SK-N-SH treated with all-trans-retinoic acid at 6 μM for 48 hours (cell line): ENCODE measurements around the gene NYAP1.
A peak's percentile ranks its signal among the peaks of the same experiment; 100 is the strongest.

Source experiments
- ATAC-seq: fragments of 200-7000 bp; cut with Tn5 transposase; 3 replicates; pipeline ENCODE4 v1.9.1; 2020; ENCODE audit warnings: mild to moderate bottlenecking, moderate library complexity
- ARNTL ChIP-seq: fragments of 450-650 bp; formaldehyde crosslinking; IDR thresholded peaks from 2 replicates; pipeline ENCODE4 v1.5.0; 2020; ENCODE audit warnings: low read depth, mild to moderate bottlenecking, moderate library complexity, borderline replicate concordance
- CSDC2 ChIP-seq: fragments of 250-450 bp; sonication (Bioruptor Pico); IDR thresholded peaks from 2 replicates; pipeline ENCODE4 v1.5.0; 2020; ENCODE audit warnings: mild to moderate bottlenecking, moderate library complexity
- ESRRG ChIP-seq: fragments of 250-450 bp; sonication (Bioruptor Pico); IDR thresholded peaks from 2 replicates; pipeline ENCODE4 v1.6.1; 2021; ENCODE audit warnings: mild to moderate bottlenecking
- GLIS3 ChIP-seq: fragments of 250-450 bp; sonication (Bioruptor Pico); IDR thresholded peaks from 2 replicates; pipeline ENCODE4 v1.5.0; 2020; ENCODE audit warnings: mild to moderate bottlenecking, moderate library complexity
- ISL1 ChIP-seq: fragments of 250-450 bp; sonication (Bioruptor Pico); IDR thresholded peaks from 2 replicates; pipeline ENCODE4 v2.1.2; 2022; ENCODE audit warnings: mild to moderate bottlenecking, moderate library complexity
- OSR1 ChIP-seq: fragments of 250-450 bp; sonication (Bioruptor Pico); IDR thresholded peaks from 2 replicates; pipeline ENCODE4 v1.8.0; 2022; ENCODE audit warnings: moderate library complexity, mild to moderate bottlenecking, inconsistent platforms
- PPARA ChIP-seq: fragments of 250-450 bp; sonication (Bioruptor Pico); IDR thresholded peaks from 2 replicates; pipeline ENCODE4 v1.5.0; 2020; ENCODE audit warnings: mild to moderate bottlenecking, borderline replicate concordance
- RARB ChIP-seq: fragments of 250-450 bp; sonication (Bioruptor Pico); IDR thresholded peaks from 2 replicates; pipeline ENCODE4 v1.8.0; 2021; ENCODE audit warnings: mild to moderate bottlenecking, moderate library complexity
- SNAI2 ChIP-seq: fragments of 250-450 bp; sonication (Bioruptor Pico); IDR thresholded peaks from 2 replicates; pipeline ENCODE4 v1.5.0; 2020; ENCODE audit warnings: mild to moderate bottlenecking, moderate library complexity
- TCF4 ChIP-seq: fragments of 250-450 bp; sonication (Bioruptor Pico); IDR thresholded peaks from 2 replicates; pipeline ENCODE4 v1.8.0; 2021; ENCODE audit warnings: mild to moderate bottlenecking, moderate library complexity, borderline replicate concordance
- TOX ChIP-seq: fragments of 250-450 bp; sonication (Bioruptor Pico); IDR thresholded peaks from 2 replicates; pipeline ENCODE4 v1.8.0; 2021; ENCODE audit warnings: mild to moderate bottlenecking, moderate library complexity, borderline replicate concordance
- ZC3H10 ChIP-seq: fragments of 250-450 bp; sonication (Bioruptor Pico); IDR thresholded peaks from 2 replicates; pipeline ENCODE4 v1.5.1; 2021; ENCODE audit warnings: mild to moderate bottlenecking, moderate library complexity
- ZFP3 ChIP-seq: fragments of 250-450 bp; sonication (Bioruptor Pico); IDR thresholded peaks from 2 replicates; pipeline ENCODE4 v1.5.0; 2020; ENCODE audit warnings: mild to moderate bottlenecking, moderate library complexity
- ZFP30 ChIP-seq: fragments of 450-650 bp; formaldehyde crosslinking; IDR thresholded peaks from 2 replicates; pipeline ENCODE4 v1.5.0; 2022; ENCODE audit warnings: mild to moderate bottlenecking, moderate library complexity
- ZNF565 ChIP-seq: fragments of 450-650 bp; formaldehyde crosslinking; conservative IDR thresholded peaks from 2 replicates; pipeline ENCODE4 v1.5.0; 2020; ENCODE audit warnings: low read depth, mild to moderate bottlenecking, moderate library complexity
- ZNF70 ChIP-seq: fragments of 450-650 bp; formaldehyde crosslinking; IDR thresholded peaks from 2 replicates; pipeline ENCODE4 v1.5.0; 2020; ENCODE audit warnings: mild to moderate bottlenecking, moderate library complexity
- ZNF8 ChIP-seq: fragments of 450-650 bp; formaldehyde crosslinking; IDR thresholded peaks from 2 replicates; pipeline ENCODE4 v1.5.0; 2020; ENCODE audit warnings: mild to moderate bottlenecking, moderate library complexity
- TF ChIP-seq, protein P1 (sequence below): fragments of 250-450 bp; sonication (Bioruptor Pico); IDR thresholded peaks from 2 replicates; pipeline ENCODE4 v1.8.0; 2021; ENCODE audit warnings: low read depth, mild to moderate bottlenecking, moderate library complexity, borderline replicate concordance
- TF ChIP-seq, protein P2 (sequence below): fragments of 250-450 bp; sonication (Bioruptor Pico); IDR thresholded peaks from 2 replicates; pipeline ENCODE4 v1.8.0; 2020; ENCODE audit warnings: mild to moderate bottlenecking, moderate library complexity, borderline replicate concordance
- TF ChIP-seq, protein P3 (sequence below): fragments of 250-450 bp; sonication (Bioruptor Pico); IDR thresholded peaks from 2 replicates; pipeline ENCODE4 v1.5.1; 2020; ENCODE audit warnings: low read depth, mild to moderate bottlenecking, moderate library complexity
- TF ChIP-seq, protein P4 (sequence below): fragments of 250-450 bp; sonication (Bioruptor Pico); IDR thresholded peaks from 2 replicates; pipeline ENCODE4 v1.5.1; 2021; ENCODE audit warnings: mild to moderate bottlenecking, moderate library complexity

The NYAP1 gene

DNA sequence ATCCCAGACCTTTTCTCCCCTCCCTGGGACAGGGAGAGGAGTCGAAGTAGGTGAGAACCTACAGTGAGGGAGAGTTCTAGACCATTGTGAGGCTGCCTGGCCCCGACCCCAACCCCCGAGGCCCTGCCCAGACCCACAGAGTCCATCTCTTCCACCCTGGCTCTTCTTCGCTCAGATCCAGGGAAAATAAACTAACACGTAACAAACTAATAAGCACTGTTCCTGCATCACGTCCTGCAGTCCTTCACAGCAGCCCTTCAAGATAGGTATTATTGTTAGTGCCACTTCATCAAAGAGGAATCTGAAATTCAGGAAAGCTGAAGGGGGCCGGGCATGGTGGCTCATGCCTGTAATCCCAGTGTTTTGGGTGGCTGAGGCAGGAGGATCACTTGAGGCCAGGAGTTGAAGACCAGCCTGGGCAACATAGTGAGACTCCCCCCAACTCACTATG lies 19.5 kb upstream of the NYAP1 start, which contains the start of gene SPACDR:
SPACDR (minus strand) TSS at position 51 of the 451 bp plus-strand sequence. CDS start 235 bp downstream, outside the sequence.
- ATAC-seq, result no peak
- no peak for TF ChIP-seq PPARA (CRISPR knock-in tag)
- TF ChIP-seq, all 23 proteins: peak for 0

DNA sequence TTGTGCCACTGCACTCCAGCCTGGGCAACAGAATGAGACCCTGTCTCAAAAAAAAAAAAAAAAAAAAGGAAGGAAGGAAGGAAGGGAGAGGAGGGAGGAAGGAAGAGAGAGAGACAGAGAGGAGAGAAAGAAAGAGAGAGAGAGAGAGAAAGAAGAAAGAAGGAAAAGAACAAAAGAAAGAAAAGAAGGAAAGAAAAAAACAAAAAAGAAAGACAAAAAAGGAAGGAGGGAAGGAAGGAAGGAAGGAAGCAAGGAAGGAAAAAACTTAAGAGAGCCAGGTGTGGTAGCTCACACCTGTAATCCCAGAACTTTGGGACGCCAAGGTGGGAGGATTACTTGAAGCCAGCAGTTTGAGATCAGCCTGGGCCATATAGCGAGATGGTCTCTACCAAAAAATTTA lies 18.9 kb upstream of the NYAP1 start:
- TF ChIP-seq, protein P1, sequence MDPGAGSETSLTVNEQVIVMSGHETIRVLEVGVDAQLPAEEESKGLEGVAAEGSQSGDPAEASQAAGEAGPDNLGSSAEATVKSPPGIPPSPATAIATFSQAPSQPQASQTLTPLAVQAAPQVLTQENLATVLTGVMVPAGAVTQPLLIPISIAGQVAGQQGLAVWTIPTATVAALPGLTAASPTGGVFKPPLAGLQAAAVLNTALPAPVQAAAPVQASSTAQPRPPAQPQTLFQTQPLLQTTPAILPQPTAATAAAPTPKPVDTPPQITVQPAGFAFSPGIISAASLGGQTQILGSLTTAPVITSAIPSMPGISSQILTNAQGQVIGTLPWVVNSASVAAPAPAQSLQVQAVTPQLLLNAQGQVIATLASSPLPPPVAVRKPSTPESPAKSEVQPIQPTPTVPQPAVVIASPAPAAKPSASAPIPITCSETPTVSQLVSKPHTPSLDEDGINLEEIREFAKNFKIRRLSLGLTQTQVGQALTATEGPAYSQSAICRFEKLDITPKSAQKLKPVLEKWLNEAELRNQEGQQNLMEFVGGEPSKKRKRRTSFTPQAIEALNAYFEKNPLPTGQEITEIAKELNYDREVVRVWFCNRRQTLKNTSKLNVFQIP (CRISPR knock-in tag), result no peak
- TF ChIP-seq OSR1 (CRISPR knock-in tag), result no peak
- TF ChIP-seq ZFP3 (CRISPR knock-in tag), result no peak
- TF ChIP-seq, protein P2, sequence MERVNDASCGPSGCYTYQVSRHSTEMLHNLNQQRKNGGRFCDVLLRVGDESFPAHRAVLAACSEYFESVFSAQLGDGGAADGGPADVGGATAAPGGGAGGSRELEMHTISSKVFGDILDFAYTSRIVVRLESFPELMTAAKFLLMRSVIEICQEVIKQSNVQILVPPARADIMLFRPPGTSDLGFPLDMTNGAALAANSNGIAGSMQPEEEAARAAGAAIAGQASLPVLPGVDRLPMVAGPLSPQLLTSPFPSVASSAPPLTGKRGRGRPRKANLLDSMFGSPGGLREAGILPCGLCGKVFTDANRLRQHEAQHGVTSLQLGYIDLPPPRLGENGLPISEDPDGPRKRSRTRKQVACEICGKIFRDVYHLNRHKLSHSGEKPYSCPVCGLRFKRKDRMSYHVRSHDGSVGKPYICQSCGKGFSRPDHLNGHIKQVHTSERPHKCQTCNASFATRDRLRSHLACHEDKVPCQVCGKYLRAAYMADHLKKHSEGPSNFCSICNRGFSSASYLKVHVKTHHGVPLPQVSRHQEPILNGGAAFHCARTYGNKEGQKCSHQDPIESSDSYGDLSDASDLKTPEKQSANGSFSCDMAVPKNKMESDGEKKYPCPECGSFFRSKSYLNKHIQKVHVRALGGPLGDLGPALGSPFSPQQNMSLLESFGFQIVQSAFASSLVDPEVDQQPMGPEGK, result no peak
- no peak for TF ChIP-seq ZNF565 (CRISPR knock-in tag)
- no peak for TF ChIP-seq ZNF8 (CRISPR knock-in tag)
- no peak for ATAC-seq

DNA sequence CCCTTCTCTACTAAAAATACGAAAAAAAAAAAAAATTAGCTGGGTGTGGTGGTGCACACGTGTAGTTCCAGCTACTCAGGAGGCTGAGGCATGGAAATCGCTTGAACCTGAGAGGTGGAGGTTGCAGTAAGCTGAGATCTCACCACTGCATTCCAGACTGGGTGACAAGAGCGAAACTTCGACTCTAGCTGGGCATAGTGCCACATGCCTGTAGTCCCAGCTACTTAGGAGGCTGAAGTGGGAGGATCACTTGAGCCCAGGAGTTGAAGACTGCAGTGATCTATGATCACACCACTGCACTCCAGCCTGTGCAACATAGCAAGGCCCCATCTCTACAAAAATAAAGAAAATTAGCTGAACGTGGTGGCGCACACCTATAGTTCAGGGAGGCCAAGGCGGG lies 18.4 kb upstream of the NYAP1 start:
- ATAC-seq, result peak; percentile 3
- TF ChIP-seq ARNTL (CRISPR knock-in tag) (no peak), SNAI2 (no peak), ZNF565 (CRISPR knock-in tag) (no peak), RARB (CRISPR knock-in tag) (no peak), TOX (CRISPR knock-in tag) (no peak), PPARA (CRISPR knock-in tag) (no peak), ESRRG (CRISPR knock-in tag) (no peak), ZC3H10 (no peak), ZFP3 (CRISPR knock-in tag) (no peak), TCF4 (no peak), CSDC2 (no peak), OSR1 (CRISPR knock-in tag) (no peak), ZNF70 (CRISPR knock-in tag) (no peak), ZNF8 (CRISPR knock-in tag) (no peak), ZFP30 (CRISPR knock-in tag) (no peak), ISL1 (CRISPR knock-in tag) (no peak)
- TF ChIP-seq, protein P1 (CRISPR knock-in tag), result no peak
- TF ChIP-seq, protein P3, sequence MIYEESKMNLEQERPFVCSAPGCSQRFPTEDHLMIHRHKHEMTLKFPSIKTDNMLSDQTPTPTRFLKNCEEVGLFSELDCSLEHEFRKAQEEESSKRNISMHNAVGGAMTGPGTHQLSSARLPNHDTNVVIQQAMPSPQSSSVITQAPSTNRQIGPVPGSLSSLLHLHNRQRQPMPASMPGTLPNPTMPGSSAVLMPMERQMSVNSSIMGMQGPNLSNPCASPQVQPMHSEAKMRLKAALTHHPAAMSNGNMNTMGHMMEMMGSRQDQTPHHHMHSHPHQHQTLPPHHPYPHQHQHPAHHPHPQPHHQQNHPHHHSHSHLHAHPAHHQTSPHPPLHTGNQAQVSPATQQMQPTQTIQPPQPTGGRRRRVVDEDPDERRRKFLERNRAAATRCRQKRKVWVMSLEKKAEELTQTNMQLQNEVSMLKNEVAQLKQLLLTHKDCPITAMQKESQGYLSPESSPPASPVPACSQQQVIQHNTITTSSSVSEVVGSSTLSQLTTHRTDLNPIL (CRISPR knock-in tag), result no peak

DNA sequence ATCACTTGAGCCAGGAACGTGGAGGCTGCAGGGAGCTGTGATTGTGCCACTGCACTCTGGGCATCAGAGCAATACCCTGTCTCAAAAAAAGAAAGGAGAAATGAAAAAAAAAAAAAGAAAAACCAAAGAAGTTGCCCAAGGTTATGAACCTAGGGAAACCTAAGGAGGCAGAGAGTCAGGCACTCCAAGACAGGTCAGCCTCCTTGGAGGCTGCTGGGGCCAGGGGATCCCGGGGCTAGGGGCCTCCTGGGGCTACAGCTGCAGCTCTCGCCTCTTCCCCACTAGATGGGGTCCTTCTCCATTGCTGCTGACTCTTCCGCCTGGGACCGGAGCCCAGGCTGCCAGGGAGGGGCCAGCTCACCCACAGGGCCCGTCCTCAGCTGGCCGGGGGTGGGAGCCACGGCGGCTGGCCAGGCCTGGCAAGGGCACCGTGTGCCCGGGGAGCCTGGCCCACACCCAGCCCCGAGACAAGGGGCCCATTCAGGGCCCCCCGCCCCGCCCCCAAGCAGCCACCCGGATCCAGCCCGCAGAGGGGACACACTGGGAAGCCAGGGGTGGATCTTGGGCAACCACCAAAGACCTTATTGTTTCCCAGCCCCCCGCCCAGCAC lies 17.9 kb upstream of the NYAP1 start:
- TF ChIP-seq, protein P2, result peak; percentile 84; the same call in 1 of the 2 replicates
- TF ChIP-seq ZNF8 (CRISPR knock-in tag) (no peak), TCF4 (0 out of 2 replicates have a peak, but pooled peaks have one; percentile 14), GLIS3 (0 out of 2 replicates have a peak, but pooled peaks have one; percentile 43), ZFP30 (CRISPR knock-in tag) (no peak)
- TF ChIP-seq, protein P4, sequence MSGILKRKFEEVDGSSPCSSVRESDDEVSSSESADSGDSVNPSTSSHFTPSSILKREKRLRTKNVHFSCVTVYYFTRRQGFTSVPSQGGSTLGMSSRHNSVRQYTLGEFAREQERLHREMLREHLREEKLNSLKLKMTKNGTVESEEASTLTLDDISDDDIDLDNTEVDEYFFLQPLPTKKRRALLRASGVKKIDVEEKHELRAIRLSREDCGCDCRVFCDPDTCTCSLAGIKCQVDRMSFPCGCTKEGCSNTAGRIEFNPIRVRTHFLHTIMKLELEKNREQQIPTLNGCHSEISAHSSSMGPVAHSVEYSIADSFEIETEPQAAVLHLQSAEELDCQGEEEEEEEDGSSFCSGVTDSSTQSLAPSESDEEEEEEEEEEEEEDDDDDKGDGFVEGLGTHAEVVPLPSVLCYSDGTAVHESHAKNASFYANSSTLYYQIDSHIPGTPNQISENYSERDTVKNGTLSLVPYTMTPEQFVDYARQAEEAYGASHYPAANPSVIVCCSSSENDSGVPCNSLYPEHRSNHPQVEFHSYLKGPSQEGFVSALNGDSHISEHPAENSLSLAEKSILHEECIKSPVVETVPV (CRISPR knock-in tag), result no peak

More for the DNA sequence above, 17.9 kb upstream of the NYAP1 start:
- ATAC-seq, result peak; percentile 92
